ENCODE data around the gene IMMP2L.

Gene IMMP2L

DNA sequence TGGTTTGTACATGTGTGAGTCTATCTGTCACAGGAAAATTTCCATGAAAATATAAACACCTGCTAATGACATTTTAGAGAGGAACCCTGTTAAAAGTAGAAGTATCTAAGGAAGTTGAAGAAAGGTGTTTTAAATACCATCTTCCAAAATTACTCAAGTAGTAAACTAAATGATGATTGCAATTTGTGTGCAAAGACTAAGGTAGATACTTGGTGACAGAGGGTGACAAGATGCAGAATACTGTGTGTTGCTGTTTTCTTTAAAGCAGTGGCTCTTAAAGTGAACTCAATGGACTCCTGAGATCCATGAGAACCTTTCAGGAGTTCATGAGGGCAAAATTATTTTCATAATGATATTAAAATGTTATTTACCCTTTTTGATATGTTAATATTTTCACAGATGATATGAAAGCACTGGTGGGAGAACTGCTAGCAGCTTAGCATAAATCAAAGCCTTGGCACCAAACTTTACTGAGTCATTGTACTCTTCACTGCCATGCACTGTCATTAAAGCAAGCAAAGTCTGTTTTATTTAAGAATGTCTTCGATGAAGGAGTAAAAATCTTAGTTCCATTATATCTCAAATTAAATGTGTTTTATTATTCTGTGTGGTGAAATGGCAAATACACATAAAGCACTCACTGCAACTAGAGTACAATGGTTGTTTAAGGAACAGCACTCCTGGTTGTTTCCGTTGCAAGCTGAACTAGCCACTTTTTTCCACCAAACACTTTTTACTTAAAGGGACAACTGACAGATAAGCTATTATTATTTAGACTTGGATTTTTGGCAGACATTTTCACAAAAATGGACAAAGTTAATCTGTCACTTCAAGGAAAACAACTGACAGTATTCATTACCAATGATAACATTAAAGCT is 337.7 kb downstream of the IMMP2L start:
- no peak for DNase-seq

DNA sequence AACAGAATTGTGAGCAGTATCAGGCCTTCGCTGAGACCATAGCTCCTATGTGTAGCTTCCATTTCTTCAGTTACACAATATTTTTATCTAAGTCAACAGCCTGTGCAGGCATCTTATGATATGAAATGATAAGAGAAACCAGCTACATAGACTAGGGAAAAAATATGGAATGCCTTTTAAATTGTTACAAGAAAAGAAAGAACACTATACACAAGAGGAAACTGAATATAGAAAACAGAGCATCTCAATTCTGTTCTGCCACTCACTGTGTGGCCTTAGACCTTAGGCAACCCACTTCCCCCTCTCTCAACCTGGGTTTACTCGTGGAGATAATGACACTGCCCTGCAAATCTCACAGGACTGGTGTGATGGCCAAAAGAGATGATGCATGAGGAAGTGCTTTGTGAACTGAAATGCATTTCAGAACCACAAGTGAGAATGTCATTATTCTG is 338.5 kb downstream of the IMMP2L start:
- DNase-seq, result no peak

DNA sequence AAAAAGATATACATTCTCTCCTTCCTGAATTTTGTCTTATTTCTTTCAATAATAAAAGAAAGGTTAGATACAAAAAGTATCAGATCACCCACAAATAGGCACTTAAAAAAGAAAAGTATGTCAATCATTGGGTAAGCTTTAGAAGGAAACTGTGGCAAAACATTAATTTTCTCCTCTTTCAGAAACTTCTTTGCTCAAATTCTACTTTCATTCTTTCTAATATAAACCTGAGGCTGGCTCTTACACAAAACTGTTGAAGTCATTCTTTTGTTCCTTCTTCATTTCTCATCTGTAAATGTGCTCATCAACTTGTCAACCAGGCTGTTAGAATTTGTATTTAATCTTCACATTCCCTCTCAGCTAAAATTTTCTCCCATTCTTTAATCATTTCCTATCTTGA is 346.7 kb downstream of the IMMP2L start:
- no peak for DNase-seq

DNA sequence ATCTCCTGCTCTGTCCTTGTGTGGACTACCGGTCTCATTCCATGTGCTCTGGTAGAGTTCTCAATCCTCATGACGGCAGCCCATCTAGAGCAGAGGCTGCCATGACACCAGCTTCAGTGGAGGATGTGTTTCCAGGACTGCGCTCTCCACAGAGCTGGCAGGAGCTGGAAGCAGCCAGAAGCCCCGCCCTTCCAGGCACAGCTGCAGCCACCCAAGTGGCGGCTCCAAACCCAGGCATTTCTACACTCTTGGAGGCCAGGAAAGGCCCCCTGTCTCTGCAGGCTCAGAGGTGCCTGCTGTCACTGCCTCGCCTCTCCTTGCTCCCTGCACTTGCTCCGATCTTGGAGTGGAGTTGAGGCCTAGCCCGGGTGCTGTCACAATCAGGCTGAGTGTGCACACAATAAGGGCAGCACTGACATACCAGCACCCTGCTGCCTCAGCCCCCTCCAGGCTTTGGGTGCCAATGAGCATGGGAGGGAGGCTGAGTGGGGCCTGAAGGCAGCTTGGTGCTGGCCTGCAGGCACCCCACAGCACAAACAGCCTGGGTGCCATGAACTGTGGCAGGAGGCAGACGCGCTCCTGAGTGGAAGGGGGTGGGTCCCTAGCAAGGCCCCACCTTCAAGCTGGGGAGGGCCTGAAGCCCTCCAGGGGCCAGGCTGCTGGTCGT is 349.3 kb downstream of the IMMP2L start:
- DNase-seq, result peak in 1 of 58 donors; percentile 7

DNA sequence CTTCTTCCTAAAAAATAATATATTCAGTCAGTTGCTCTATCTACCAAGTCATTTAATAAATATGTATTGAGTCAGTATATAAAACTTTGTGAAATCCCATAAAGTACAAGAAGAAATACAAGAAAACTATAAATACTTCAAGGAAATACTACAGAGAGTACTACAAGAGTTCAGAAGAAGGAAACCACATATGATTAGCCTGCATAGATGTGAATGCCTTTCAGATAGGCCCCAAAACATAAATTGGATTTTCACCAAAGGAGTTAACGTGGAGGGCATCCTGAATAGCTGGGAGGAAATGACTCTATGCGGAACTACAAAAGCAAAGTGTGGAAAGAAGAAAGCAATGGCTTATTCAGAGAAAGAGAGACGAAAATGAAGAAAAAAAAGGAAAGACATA is 351.3 kb downstream of the IMMP2L start:
- DNase-seq, result no peak

DNA sequence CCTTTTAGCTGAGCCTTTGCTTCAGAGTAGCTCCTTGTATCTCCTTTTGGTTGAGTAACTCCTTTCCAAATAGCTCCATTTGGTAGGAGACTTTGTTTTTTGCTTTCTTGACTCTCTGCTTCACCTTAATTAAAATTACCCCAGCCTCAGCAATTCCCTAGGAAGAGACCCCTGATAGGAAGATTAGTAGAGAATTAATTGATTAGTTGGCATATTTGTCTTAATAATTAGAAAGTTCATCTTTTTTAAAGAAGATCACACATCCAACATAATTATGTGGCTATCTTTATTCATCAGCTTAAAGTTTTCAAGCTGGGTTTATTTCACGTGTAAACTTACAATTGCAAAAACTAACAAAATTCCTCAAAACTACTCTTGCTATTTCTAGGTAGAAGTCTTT is 352.2 kb downstream of the IMMP2L start:
- no peak for DNase-seq

DNA sequence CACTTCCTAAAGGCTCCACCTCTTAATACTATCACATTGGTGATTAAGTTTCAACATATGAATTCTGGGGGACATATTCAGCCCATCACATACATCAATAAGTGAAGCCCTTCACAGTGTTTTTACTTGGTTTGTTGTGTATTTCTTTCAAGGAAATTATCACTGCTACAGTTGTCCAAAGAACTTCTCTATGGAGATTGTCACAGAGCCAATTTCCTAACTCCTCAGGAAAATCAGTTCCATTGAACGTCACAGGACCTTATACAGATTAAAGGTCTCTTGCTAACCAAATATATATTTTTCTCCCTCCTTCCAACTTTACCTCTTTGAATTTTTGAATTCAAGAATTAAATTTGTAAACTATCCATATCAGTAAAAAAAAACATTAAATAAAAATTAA is 357.0 kb downstream of the IMMP2L start:
- DNase-seq, result no peak

DNA sequence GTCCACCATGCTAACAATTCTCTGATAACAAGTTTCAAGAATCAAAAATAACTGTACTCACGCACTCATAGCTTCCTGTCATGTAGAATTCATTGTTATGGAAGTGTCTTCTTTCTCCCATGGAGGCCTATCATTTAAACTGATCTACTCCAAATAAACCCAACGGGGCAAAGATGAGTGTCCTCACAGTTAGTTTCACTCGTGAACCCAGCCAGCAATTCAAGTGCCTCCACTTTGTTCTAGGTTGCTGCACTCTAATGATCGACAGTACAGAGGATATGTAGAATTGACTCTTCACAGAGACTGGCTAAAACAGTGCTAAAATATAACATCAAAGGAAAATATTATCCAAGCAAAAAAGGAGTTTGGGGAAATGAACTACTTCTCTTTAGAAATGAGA is 360.0 kb downstream of the IMMP2L start:
- DNase-seq, result no peak

DNA sequence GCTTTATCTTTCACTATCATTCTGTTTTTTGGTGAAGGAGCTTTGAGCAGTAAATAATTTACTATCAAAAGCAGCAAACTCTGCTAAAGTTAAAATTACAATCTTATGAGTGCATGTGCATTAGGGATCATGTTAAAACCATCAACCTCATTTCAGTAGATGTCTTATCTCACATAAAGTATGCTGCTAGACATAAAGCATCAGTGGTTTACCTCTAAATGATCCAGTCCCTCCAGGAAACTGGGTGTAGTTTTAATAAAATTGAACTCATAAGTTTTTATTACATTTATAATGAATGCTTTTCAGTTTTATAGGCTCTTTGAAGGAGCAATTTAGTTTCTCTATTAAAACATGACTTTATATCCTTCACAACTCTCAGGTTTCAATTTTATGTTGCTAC is 362.6 kb downstream of the IMMP2L start:
- no peak for DNase-seq

DNA sequence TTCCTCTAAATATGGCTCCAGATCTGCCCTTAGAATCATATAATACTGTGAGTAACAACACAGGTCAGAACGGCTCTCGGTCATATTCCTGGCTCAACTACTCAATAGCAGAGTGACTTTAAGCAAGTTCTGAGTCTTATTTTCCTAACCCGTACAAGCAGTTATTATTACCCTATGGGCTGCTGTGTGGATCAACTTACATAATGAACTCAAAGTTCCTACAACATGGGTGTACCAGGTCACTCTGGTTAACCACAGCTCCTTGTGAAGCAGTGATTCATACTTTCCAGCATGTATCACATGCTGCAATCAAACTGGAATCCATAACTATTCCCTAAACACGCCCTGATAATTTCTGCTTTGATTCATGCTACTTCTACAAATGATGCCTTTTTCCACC is 364.0 kb downstream of the IMMP2L start:
- DNase-seq, result no peak

DNA sequence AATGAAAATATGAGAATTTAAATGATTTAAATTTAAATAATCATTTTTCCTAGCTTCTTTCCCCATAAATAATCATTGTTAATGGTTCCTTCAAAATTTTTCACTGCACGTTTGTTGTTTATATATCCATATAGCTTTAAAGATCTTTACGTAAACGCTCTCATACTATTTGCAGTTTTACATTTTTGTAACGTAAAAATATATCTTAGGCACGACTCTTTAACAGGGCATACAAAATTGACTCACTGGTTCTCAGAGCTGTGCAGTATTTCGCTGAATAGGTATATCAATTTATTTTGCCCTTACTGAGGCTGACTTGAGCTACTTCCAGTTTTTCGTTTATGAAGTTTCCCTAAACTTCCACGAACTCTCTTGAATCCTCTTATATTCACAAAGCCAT is 365.6 kb downstream of the IMMP2L start:
- no peak for DNase-seq

DNA sequence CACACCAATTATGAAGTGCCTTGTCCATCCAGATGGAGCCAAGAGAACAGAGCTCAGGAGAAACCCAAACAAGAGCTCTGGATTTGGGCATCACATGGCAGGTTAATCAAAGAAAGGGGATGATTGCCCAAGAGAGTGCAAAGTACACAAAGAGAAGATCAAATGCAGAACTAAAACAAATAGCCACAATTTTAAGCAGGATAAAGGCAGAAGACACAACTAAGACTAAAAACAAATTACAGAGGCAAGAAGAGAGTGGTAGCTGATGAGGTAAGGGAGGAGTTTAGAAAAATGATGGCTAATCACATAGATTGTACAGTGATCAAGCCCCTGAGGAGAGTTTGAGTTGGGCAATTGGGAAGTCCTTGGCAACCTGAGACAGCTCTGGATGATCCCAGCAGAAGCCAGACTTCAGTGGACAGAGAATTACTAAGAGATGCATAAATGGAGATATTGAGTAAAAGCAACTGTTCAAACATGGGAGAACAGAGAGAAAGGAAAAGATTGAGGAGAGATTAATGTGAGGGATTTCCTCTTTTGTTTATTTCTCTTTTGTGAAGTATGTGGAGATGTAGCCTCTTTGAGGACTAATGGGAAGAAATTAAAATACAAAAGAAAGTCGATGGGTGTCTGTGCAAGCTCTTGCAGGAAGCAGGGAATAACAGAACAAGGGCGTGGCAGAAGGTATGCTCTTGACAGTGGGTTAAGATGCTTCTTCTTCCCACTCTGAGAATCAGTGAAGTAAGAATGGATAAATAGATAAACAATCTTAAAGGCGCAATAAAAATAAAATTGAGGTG is 369.5 kb downstream of the IMMP2L start:
- DNase-seq, result no peak

DNA sequence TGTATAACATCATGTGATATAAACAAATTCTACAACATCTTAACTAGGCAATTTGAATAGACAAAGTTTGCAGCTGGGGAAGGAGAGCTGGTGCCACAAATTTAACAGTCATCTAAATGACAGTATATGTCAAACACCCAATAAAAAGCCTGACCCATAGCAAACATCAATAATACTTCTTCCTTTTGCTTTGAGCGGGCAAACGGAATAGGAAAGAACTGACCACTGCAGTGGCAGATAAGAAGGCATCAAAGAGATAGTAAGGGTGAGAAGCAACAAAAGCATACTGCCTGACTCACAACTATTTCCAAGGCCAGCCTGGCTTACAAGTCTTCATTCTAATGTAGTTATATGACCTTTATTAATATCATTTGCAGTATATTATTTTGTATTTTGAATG is 371.5 kb downstream of the IMMP2L start:
- no peak for DNase-seq

DNA sequence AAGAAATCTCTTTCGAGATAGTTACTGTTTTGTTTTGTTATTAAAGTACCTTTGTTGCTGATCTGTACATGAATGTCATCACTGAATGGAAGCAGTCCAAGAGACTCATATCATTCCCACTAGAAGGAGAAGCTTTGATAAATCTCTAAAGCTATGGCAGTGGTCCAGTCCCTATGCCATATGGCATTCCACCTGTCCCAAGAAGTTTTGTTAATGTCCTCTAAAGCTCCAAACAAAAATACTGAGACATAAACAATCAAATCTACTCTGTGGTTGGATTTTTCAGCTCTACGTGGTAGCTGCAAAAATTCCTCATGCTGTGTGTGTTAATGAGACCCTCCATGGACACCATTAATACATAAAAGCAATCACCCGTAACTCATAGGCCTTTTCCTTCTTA is 377.3 kb downstream of the IMMP2L start:
- no peak for DNase-seq

DNA sequence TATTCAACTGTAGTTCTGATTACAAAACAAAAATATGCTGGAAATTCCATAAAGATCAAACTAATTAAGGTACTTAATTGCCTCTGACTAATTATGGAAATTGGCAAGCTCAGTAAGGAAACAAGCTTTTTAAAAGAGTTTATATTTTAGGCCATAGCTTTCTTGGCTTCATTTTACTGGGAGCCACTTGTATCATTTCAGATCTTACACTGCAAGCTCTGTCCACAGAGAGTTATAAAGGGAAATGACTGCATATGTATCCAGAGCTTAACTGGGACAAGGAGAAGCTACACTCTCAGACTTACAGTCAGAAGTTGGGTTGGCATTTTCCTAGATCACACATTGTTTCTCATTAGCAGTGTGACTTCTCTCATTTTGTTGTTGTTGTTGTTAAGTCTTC is 379.0 kb downstream of the IMMP2L start:
- no peak for DNase-seq

DNA sequence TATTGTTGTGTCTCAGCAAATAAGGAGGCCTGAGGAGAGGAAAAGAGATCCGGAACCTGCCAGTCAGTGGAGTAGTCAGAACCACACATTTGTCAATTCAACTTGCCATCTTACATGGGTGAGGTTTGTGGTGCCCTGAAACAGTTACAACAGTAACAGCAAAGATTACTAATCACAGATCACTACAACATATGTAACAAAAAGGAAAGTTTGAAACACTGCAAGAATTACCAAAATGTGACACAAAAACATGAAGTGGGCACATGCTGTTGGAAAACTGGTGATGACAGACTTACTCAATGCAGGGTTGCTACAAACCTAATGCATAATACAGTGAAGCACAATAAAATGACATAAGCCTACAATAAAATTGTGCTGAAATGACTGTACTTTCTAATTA is 382.0 kb downstream of the IMMP2L start:
- no peak for DNase-seq

DNA sequence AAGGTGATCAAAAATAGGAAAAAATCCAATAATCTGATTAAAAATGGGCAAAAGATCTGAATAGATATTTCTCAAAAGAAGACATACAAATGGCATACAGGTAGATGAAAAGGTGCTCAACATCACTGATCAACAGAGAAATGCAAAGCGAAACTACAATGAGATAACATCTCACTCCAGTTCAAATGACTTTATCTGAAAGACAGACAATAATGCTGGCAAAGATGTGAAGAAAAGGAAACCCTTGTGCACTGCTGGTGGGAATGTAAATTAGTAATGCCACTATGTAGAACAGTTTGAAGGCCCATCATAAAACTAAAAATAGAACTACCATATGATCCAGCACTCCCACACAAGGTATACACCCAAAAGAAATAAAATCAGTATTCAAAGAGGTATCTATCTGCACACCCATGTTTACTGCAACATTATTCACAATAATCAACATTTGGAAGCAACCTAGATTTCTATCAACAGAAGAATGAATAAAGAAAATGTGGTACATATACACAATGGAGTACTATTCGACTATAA is 386.3 kb downstream of the IMMP2L start:
- no peak for DNase-seq

DNA sequence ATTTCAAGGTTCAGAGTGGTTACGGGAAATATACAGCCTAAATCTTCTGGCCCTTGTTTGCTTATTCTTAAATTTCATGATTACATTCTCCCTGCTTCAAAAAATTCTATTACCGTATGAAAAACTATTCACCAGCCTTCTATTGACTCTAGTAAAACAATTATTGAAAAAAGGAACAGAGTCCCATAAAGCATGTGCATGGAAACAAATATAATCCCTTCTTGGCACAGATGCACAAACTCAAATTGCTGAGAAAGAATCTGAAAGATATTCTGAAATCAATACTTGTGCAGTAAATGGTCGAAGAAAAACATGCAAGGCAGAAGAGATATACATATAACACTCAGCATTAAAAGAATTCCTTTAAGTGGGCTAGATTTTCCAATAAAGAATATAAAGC is 387.8 kb downstream of the IMMP2L start:
- DNase-seq, result no peak

DNA sequence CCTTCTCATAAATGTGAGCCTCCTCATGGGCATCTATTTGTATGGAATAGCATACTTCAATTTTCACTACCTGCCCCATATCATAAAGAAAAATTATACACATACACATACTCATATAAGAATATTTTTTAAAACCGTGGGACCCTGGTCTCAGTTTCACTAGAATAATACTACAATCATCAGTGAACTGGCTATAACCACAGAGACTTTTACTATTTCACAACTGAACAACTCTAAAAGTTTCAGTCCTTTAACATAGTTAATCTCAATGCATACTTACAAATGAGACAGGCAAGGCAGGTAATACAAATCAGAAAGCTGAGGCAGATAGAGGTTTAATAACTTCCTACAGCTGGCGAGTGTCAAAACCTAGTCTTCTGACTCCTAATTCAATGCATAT is 388.3 kb downstream of the IMMP2L start:
- no peak for DNase-seq

DNA sequence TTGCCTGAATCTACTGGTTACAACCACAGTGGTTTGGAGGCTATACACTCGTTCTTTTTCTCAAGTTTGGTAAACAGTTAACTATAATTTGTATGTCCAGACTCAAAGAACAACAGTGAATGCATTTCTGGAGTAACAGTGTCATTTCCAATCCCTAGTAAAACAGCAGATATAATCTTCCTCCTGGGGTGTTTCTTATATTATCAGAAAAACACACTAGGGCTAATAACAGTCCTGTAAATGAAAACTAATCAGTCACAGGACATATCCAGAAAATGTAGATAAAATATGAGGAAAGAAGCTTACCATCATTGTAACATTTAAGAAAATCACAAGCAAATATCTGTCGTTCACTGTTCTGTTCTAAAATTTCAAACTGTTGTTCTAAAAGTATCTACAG is 388.8 kb downstream of the IMMP2L start:
- DNase-seq, result no peak

DNA sequence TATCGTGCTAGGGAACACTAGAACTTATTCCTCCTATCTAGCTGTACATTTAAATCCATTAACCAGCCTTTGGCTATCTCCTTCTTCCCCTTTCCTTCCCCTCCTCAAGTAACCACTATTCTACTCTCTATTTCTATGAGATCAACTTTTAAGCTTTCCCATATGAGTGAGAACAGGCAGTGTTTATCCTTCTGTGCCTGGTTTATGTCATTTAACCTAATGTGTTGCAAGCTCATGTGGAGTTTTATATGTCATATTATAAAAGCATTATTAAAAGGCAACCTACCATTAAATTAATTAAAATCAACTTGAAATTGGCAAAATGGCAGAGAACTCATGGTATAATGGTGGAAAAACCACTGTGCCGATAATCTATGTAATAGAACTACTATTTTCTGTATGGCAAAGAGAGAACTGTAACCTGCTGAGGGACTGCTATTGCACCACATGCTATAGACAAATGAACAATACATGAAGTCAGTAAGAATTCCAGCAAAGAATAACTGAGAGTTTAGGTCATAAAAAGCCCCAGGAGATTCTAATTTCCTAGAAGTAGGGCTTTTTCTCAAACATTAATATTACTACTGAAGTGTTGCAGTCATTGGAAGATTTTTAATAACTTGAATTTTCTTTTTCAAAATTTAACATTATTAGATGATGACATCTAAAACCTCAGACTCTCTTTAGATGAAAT is 389.6 kb downstream of the IMMP2L start:
- DNase-seq, result no peak
